Stimulated activated CD8-positive, alpha-beta memory T cell treated with anti-CD3 and anti-CD28 coated beads, Interleukin-7, amount 100 ng/mL, for 48 hours (primary cell): ENCODE measurements around the gene SKIDA1.

Experiments used
- DNase-seq, 2 donors: peaks; one replicate each; pipeline ENCODE4 v3.0.0-alpha.2; 2020; ENCODE audit warnings: low read depth in 1 of 2; ENCODE audit errors: extremely low read depth in 1 of 2

Gene SKIDA1

GRCh38 chr10:21502348-21502740, 23.1 kb downstream of the SKIDA1 start:
- DNase-seq: no peak

- DNase-seq: no peak
Observed at GRCh38 chr10:21501731-21502347, 23.6 kb downstream of the SKIDA1 start.

- DNase-seq: no peak
Observed at GRCh38 chr10:21501091-21501490, 24.4 kb downstream of the SKIDA1 start.

- DNase-seq: no peak
Observed at GRCh38 chr10:21500578-21500910, 24.9 kb downstream of the SKIDA1 start.

- no peak for DNase-seq
Observed at GRCh38 chr10:21499701-21500577, 25.5 kb downstream of the SKIDA1 start.

GRCh38 chr10:21498986-21499385, 26.5 kb downstream of the SKIDA1 start:
- DNase-seq: no peak

GRCh38 chr10:21498377-21498776, 27.1 kb downstream of the SKIDA1 start:
- no peak for DNase-seq

GRCh38 chr10:21497177-21497807, 28.2 kb downstream of the SKIDA1 start:
- DNase-seq: no peak

GRCh38 chr10:21496343-21497176, 28.9 kb downstream of the SKIDA1 start:
- peak in 1 of 2 donors; percentile 14 for DNase-seq

- peak; percentile 57 to 73 for DNase-seq
Observed at GRCh38 chr10:21495752-21496342, 29.6 kb downstream of the SKIDA1 start.

GRCh38 chr10:21495002-21495751, 30.3 kb downstream of the SKIDA1 start:
- no peak for DNase-seq

- no peak for DNase-seq
Observed at GRCh38 chr10:21494191-21495001, 31.1 kb downstream of the SKIDA1 start.

GRCh38 chr10:21493784-21494183, 31.7 kb downstream of the SKIDA1 start:
- no peak for DNase-seq

- DNase-seq: no peak
Observed at GRCh38 chr10:21492421-21492820, 33.1 kb downstream of the SKIDA1 start.

- DNase-seq: no peak
Observed at GRCh38 chr10:21490711-21491105, 34.8 kb downstream of the SKIDA1 start.

- no peak for DNase-seq
Observed at GRCh38 chr10:21490028-21490710, 35.3 kb downstream of the SKIDA1 start.

- no peak for DNase-seq
Observed at GRCh38 chr10:21488957-21489446, 36.5 kb downstream of the SKIDA1 start.

- DNase-seq: no peak
Observed at GRCh38 chr10:21488246-21488956, 37.1 kb downstream of the SKIDA1 start.
